Neural crest cell (in vitro differentiated cells): ENCODE results near the gene TMEM108. TPM values are rescaled to one million over a fixed set of nuclear protein-coding genes. Genes with fewer than 3 reads are reported as not detected.

Source experiments
- DNase-seq: peaks from one replicate; pipeline ENCODE4 v3.0.0; 2021; ENCODE audit warnings: low read depth, mixed read lengths, low spot score
- H3K27ac Mint-ChIP-seq: one replicate; pipeline ENCODE4 v1.8.0; 2021; ENCODE audit warnings: mild to moderate bottlenecking, mixed read lengths; ENCODE audit not compliant: unreplicated experiment
- H3K27me3 Mint-ChIP-seq: 2 replicates; pipeline ENCODE4 v1.8.0; 2021; ENCODE audit warnings: low read depth, mild to moderate bottlenecking, mixed read lengths
- H3K36me3 Mint-ChIP-seq: 2 replicates; pipeline ENCODE4 v1.8.0; 2021; ENCODE audit warnings: low read depth, mild to moderate bottlenecking, mixed read lengths
- H3K4me1 Mint-ChIP-seq: 2 replicates; pipeline ENCODE4 v1.8.0; 2021; ENCODE audit warnings: mixed read lengths
- H3K4me3 Mint-ChIP-seq: one replicate; pipeline ENCODE4 v1.8.0; 2021; ENCODE audit warnings: mild to moderate bottlenecking, mixed read lengths
- H3K9me3 Mint-ChIP-seq: 2 replicates; pipeline ENCODE4 v1.8.0; 2021; ENCODE audit warnings: mixed read lengths
- total RNA-seq: library from RNA; stranded (reverse); gene quantifications from 2 replicates; pipeline ENCODE4 v1.2.1, GENCODE V29; 2021
- TF ChIP-seq, protein P1 (sequence below): fragments of 200-600 bp; sonication (generic); conservative IDR thresholded peaks from 2 replicates; pipeline ENCODE4 v1.5.0; 2021; ENCODE audit warnings: antibody characterized with exemption, mild to moderate bottlenecking

Gene TMEM108
- total RNA-seq, 1 donor from 2014 or later, result 5.8 TPM

DNA sequence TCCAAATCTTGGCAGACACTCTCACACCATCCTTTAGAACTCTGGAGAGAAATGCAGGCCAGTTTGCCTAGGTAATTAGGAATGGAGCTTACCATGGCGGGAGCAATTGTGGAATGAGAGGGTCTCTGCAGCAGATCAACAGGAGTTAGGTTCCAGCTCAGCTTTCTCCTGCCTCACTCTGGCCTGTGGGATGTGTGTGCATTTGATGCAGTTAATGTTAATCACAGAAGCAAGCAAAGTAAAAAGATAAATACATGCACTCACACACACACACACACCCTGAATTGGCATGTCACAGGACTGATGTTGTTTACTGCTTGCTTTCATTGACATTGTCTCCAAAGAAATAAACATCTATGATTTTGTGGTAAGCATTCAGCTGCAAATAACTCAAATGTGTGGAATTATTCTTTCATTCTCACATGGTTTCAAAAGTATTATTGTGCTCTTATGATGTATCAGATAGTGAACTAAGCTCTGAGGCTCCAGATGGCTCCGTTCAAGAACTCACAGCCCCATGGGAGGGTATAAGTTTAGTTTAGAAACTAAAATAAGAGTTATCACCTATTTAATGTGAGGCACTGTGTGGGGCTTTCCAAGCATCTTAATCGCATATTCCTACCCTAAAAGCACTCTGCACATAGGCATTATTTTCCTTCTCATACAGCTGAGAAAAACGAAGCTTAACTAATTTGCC lies 330.3 kb downstream of the TMEM108 start:
- Mint-ChIP-seq H3K36me3 (no peaks in the 10 kb centered on the region), H3K4me1 (peaks cover 4% of the 10 kb centered on the region), H3K27me3 (no peaks in the 10 kb centered on the region), H3K4me3 (no peak overlapping the region), H3K9me3 (no peaks in the 10 kb centered on the region), H3K27ac (no peak overlapping the region)
- TF ChIP-seq, protein P1, sequence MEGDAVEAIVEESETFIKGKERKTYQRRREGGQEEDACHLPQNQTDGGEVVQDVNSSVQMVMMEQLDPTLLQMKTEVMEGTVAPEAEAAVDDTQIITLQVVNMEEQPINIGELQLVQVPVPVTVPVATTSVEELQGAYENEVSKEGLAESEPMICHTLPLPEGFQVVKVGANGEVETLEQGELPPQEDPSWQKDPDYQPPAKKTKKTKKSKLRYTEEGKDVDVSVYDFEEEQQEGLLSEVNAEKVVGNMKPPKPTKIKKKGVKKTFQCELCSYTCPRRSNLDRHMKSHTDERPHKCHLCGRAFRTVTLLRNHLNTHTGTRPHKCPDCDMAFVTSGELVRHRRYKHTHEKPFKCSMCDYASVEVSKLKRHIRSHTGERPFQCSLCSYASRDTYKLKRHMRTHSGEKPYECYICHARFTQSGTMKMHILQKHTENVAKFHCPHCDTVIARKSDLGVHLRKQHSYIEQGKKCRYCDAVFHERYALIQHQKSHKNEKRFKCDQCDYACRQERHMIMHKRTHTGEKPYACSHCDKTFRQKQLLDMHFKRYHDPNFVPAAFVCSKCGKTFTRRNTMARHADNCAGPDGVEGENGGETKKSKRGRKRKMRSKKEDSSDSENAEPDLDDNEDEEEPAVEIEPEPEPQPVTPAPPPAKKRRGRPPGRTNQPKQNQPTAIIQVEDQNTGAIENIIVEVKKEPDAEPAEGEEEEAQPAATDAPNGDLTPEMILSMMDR, result no peak
- DNase-seq, result no peak

DNA sequence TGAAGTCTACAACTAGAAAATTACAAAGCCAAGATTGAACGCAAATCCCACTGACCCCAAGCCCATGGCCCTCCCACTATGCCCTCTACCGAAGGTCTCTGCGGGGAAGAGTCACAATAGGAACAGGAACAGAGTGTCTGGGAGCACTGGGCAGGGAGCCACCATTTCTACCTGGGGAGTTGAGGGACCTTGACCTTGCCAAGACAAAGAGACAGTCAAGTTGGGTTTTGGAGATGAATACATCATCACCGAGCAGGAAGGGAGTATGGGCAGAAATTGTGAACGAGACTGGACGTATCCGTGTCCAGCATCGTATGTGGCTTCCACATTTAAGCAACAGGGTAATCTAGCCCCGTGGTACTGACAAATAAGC lies 330.9 kb downstream of the TMEM108 start:
- no peaks in the 10 kb centered on the region for H3K27me3 Mint-ChIP-seq
- peaks cover 6% of the 10 kb centered on the region for H3K4me1 Mint-ChIP-seq
- H3K36me3 Mint-ChIP-seq, result no peaks in the 10 kb centered on the region
- no peak for DNase-seq
- H3K4me3 Mint-ChIP-seq, result no peak overlapping the region
- H3K9me3 Mint-ChIP-seq, result no peaks in the 10 kb centered on the region
- peak overlapping the region; percentile 21 for H3K27ac Mint-ChIP-seq
- TF ChIP-seq, protein P1, result no peak

DNA sequence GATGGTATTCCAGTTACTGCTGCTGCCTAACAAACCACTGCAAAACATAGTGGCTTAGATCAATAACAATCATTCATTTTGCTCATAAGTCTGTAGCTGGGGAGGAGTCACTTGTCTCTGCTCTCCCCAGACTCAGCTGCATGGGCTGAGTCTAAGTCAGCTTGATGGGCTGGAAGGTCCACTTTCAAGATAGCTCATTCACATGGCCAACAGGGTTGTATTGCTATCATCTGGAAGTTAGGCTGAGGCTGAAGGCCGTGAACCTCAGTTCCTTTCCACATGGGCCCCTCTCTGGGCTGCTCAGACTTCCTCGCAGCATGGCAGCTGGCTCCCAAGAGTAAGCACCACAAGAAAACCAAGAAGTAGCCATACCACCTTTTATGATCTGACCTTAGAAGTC lies 333.0 kb downstream of the TMEM108 start:
- TF ChIP-seq, protein P1, result no peak
- Mint-ChIP-seq H3K27ac (no peak overlapping the region), H3K4me3 (no peak overlapping the region), H3K9me3 (no peaks in the 10 kb centered on the region), H3K4me1 (peaks cover 20% of the 10 kb centered on the region), H3K27me3 (no peaks in the 10 kb centered on the region), H3K36me3 (no peaks in the 10 kb centered on the region)
- DNase-seq, result no peak

DNA sequence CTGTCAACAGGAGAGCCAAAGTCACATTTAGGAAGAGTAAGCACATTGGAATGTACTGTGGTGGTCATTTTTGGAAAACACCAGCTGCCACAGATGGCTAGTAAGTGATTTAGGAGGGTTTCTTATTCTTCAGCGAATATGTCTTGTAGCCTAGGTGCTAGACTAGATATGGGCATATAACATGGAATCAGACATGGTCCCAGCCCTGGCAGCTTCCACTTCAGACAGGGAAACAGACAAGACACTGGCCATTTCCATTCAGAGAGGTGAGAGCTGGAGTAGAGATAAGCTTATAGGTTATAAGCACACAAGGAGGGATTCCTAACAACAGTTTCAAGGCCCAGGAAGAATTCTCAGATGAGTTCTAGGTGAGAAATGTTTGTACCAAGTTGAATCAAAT lies 333.5 kb downstream of the TMEM108 start:
- DNase-seq, result no peak
- Mint-ChIP-seq H3K27me3 (no peaks in the 10 kb centered on the region), H3K9me3 (no peaks in the 10 kb centered on the region)

DNA sequence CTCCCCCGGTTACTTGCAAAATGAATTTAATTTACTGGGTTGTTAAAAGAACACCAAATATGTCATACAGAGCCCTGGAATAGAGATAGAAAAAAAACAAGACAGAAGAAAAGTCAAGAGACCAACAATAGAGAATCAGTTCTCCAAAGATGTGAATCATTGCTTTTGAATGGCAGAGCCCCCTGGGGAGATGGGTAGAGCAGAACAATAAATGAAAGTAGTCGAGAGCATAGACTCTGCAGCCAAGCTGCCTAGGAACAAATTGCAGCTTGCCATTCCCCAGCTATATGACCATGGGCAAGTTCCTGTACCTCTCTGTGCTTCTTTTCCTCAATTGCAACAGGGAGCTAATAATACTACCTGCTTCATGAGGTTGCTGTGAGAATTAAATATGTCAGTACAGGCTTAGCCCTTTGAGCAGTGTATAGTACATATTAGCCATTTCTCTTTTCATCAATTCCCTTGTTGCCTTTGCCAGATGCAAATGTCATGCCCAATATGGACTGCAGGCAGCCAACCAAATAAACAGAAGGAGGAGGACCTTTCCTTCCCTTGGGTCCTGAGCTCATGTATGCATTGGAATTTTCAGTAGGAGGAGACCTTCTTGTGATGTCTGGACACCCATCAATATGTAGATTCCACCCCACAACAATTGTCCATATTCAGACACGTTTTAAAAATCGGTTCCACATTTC lies 336.7 kb downstream of the TMEM108 start:
- DNase-seq, result no peak
- no peaks in the 10 kb centered on the region for H3K36me3 Mint-ChIP-seq
- TF ChIP-seq, protein P1, result no peak
- H3K27ac Mint-ChIP-seq, result no peak overlapping the region
- no peaks in the 10 kb centered on the region for H3K27me3 Mint-ChIP-seq
- H3K9me3 Mint-ChIP-seq, result no peaks in the 10 kb centered on the region
- peaks cover 25% of the 10 kb centered on the region for H3K4me1 Mint-ChIP-seq
- H3K4me3 Mint-ChIP-seq, result no peak overlapping the region

More for the DNA sequence above, 333.5 kb downstream of the TMEM108 start:
- Mint-ChIP-seq H3K4me3 (no peak overlapping the region), H3K36me3 (no peaks in the 10 kb centered on the region), H3K27ac (no peak overlapping the region), H3K4me1 (peaks cover 20% of the 10 kb centered on the region)
- TF ChIP-seq, protein P1, result no peak
